Testis (tissue), 3 donors: ENCODE results near the gene CNPY4. TPM values are rescaled to one million over a fixed set of nuclear protein-coding genes. Genes with fewer than 3 reads are reported as not detected.

ENCODE experiments used
- DNase-seq: peaks from one replicate; pipeline ENCODE4 v3.0.0-alpha.2; 2019
- H3K27ac ChIP-seq, 2 donors: fragments of 200-600 bp; sonication (generic); one replicate each; pipeline ENCODE4 v1.5.1; 2019
- H3K27me3 ChIP-seq: fragments of 200-600 bp; sonication (generic); one replicate; pipeline ENCODE4 v1.5.1; 2019
- H3K36me3 ChIP-seq: fragments of 200-600 bp; sonication (generic); one replicate; pipeline ENCODE4 v1.5.1; 2017; ENCODE audit warnings: low read depth; ENCODE audit errors: missing control alignments
- H3K4me1 ChIP-seq: fragments of 200-600 bp; sonication (generic); one replicate; pipeline ENCODE4 v1.5.1; 2019
- H3K4me3 ChIP-seq, 2 donors: fragments of 200-600 bp; sonication (generic); one replicate each; pipeline ENCODE4 v1.5.1; 2017 to 2019
- H3K9me3 ChIP-seq: fragments of 200-600 bp; sonication (generic); one replicate; pipeline ENCODE4 v1.5.1; 2017
- POLR2A ChIP-seq: fragments of 450-650 bp; IDR thresholded peaks from one replicate; pipeline ENCODE4 v1.6.1; 2017; ENCODE audit warnings: antibody characterized with exemption, mild to moderate bottlenecking, moderate library complexity
- WGBS, 2 donors: methylation state at CpG; one replicate each; pipeline ENCODE4 v1.1.5; 2018; 5-methylcytosine and 5-hydroxymethylcytosine counted together
- intact Hi-C: fragments of 100-400 bp; cut with DNase I; formaldehyde crosslinking; loops from one replicate; pipeline ENCODE4 v1.15.1; 2023; ENCODE audit warnings: low total_unique reads
- polyA plus RNA-seq: library from polyadenylated mRNA; stranded (reverse); fragments of 350-450 nt; fragmentation: Illumina TruSeq; extraction: RNeasy Lipid Tissue Mini Kit (QIAGEN cat#74804); gene quantifications from one replicate; pipeline ENCODE4 v1.2.3, GENCODE V29; 2014; ENCODE audit warnings: low read depth, low replicate concordance; ENCODE audit not compliant: insufficient read depth
- total RNA-seq, 2 donors: library from RNA; depleted of rRNA; stranded (reverse); fragments of >200 nt; gene quantifications; one replicate each; pipeline ENCODE4 v1.2.3, GENCODE V29; 2016
- TF ChIP-seq, protein P1 (sequence below), 3 experiments: fragments of 450-650 bp in 2 of 3; fragments of 200-600 bp in 1 of 3; sonication (generic) in 1 of 3; IDR thresholded peaks; one replicate each; pipeline ENCODE4 v1.5.1; 2016 to 2019; ENCODE audit warnings: antibody characterized with exemption in 3 of 3, mild to moderate bottlenecking in 2 of 3, moderate library complexity in 1 of 3

CNPY4 gene
- total and polyA plus RNA-seq, 3 donors from 2014 or later, result 14.3 to 22.2 (median 19.3) TPM

DNA sequence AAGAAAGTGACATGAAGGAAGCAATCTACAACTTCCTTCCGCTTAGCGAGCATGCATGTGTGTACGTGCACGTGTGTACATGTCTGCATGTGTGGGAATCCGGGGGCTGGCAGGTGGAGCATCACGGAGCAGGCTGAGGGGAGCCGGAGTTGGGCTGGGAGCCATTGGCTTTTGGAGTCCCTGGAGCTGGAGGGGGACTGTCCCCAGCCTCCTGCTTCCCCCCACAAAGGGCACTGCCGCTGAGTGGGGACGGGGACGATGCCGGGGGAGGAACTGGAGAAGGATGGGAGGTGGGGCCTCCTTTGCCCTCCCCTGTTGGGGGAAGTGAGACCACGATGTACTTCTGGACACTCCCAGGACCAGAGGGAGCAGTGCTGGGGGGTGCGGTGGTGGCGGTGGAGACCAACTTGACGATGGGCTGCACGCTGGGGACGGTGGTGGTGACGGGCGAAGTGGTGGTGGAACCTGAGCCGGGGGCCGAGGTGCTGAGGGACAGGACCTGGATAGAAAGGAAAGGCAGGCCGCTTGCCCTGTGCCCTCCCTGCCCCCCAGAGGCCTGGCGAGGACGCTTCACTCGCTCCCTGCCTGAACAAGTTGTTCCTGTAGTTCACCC lies 12.2 kb upstream of the CNPY4 start:
- no peak for DNase-seq
- WGBS, 2 donors, result 80 to 84% methylated on average over 21 to 25 of the region's 25 CpGs
- H3K4me1 ChIP-seq, result no peaks in the 10 kb centered on the region
- intact Hi-C loops, result no loop called here
- TF ChIP-seq POLR2A, result no peak
- TF ChIP-seq, protein P1, sequence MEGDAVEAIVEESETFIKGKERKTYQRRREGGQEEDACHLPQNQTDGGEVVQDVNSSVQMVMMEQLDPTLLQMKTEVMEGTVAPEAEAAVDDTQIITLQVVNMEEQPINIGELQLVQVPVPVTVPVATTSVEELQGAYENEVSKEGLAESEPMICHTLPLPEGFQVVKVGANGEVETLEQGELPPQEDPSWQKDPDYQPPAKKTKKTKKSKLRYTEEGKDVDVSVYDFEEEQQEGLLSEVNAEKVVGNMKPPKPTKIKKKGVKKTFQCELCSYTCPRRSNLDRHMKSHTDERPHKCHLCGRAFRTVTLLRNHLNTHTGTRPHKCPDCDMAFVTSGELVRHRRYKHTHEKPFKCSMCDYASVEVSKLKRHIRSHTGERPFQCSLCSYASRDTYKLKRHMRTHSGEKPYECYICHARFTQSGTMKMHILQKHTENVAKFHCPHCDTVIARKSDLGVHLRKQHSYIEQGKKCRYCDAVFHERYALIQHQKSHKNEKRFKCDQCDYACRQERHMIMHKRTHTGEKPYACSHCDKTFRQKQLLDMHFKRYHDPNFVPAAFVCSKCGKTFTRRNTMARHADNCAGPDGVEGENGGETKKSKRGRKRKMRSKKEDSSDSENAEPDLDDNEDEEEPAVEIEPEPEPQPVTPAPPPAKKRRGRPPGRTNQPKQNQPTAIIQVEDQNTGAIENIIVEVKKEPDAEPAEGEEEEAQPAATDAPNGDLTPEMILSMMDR (IDR thresholded peaks at IDR 0.05), result no peak
- no peak overlapping the region for H3K4me3 ChIP-seq
- H3K9me3 ChIP-seq, result no peaks in the 10 kb centered on the region
- H3K36me3 ChIP-seq, result no peaks in the 10 kb centered on the region
- H3K27ac ChIP-seq, result no peak overlapping the region
- no peaks in the 10 kb centered on the region for H3K27me3 ChIP-seq

DNA sequence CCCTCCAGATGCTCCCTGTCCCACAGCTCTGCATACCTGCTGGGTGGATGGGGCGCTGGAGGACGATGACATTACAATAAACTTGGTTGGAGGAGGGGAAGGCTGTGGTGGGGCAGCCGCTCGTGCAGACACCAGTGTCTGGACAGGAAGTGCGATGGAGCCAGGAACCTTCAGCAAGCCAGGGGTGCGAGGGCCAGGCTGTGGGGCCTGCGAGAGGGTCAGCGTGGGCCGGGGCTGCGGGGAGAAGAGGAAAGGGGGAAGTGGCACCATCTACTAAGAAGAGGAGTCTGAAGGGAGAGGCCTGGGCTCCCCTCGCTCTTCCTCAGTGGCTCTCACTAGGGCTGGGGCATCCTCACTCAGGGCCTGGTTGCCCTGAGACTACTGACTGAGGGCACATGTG lies 11.5 kb upstream of the CNPY4 start:
- Histone ChIP-seq H3K4me3 (no peak overlapping the region), H3K27ac (no peak overlapping the region), H3K36me3 (no peaks in the 10 kb centered on the region), H3K4me1 (no peaks in the 10 kb centered on the region), H3K9me3 (no peaks in the 10 kb centered on the region), H3K27me3 (no peaks in the 10 kb centered on the region)
- no peak for DNase-seq
- WGBS, 2 donors, result 81 to 84% methylated on average over 6 to 11 of the region's 11 CpGs
- TF ChIP-seq, protein P1 (IDR thresholded peaks at IDR 0.05), result no peak
- no peak for TF ChIP-seq POLR2A
- intact Hi-C loops, result no loop called here

GRCh38 chr7:100109521-100110163 lies 9.8 kb upstream of the CNPY4 start:
- no peak for TF ChIP-seq POLR2A
- TF ChIP-seq, protein P1 (IDR thresholded peaks at IDR 0.05), result no peak
- H3K27me3 ChIP-seq, result no peaks in the 10 kb centered on the region
- no peaks in the 10 kb centered on the region for H3K4me1 ChIP-seq
- no peak overlapping the region for H3K4me3 ChIP-seq
- no peak overlapping the region for H3K27ac ChIP-seq
- no peak for DNase-seq
- H3K9me3 ChIP-seq, result no peaks in the 10 kb centered on the region
- 86 to 88% methylated on average over 11 to 12 of the region's 12 CpGs for WGBS, 2 donors
- intact Hi-C loops, result no loop called here
- no peaks in the 10 kb centered on the region for H3K36me3 ChIP-seq

DNA sequence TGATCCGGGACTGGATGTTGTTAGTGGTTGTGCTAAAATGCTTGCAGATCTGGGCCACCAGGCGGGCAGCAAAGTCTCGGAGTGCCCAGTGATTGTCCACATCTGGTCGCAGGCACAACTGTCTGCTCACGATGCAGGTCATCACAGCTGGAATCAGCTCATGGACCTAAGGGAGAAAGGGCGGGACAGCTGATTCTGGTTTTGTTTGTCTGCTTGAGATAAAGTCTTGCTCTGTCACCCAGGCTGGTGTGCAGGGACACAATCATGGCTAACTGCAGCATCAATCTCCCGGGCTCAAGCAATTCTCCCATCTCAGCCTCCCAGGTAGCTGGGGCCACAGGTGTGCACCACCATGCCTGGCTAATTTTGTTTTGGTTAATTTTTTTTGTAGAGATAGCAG lies 8.3 kb upstream of the CNPY4 start:
- DNase-seq, result no peak
- Histone ChIP-seq H3K27me3 (no peaks in the 10 kb centered on the region), H3K4me1 (no peaks in the 10 kb centered on the region), H3K36me3 (no peaks in the 10 kb centered on the region), H3K9me3 (no peaks in the 10 kb centered on the region), H3K4me3 (no peak overlapping the region), H3K27ac (no peak overlapping the region)
- intact Hi-C loops, result no loop called here
- TF ChIP-seq POLR2A, result no peak
- TF ChIP-seq, protein P1 (IDR thresholded peaks at IDR 0.05), result no peak
- WGBS, 2 donors, result 85 to 95% methylated on average over 7 of the region's 7 CpGs

- intact Hi-C loops, result no loop called here
- Histone ChIP-seq H3K27me3 (no peaks in the 10 kb centered on the region), H3K4me1 (no peaks in the 10 kb centered on the region), H3K4me3 (no peak overlapping the region), H3K9me3 (no peaks in the 10 kb centered on the region), H3K27ac (no peak overlapping the region), H3K36me3 (no peaks in the 10 kb centered on the region)
- no peak for DNase-seq
- 87 to 97% methylated on average over 6 to 13 of the region's 13 CpGs for WGBS, 2 donors
- TF ChIP-seq, protein P1 (IDR thresholded peaks at IDR 0.05), result no peak
These were observed 7.5 kb upstream of the CNPY4 start for GRCh38 chr7:100111914-100112313.
